GM19035 (cell line): ENCODE data around the gene ZNF692.
"Not testable (repeated sequence)": the region's sequence is repeated elsewhere in the genome, so short reads cannot be mapped to it uniquely, and the experiment has no call there.

Source experiments
- ATAC-seq: cut with Tn5 transposase; IDR thresholded peaks from one replicate; pipeline ENCODE4 v1.9.1; 2021; ENCODE audit not compliant: unreplicated experiment

ZNF692 gene

GRCh38 chr1:248811514-248812490 is 47.1 kb downstream of the ZNF692 start:
- no peak for ATAC-seq

- ATAC-seq, result no peak
Measured at GRCh38 chr1:248810727-248811513, 48.0 kb downstream of the ZNF692 start.

- ATAC-seq, result no peak
Measured at GRCh38 chr1:248810000-248810726, 48.7 kb downstream of the ZNF692 start.

GRCh38 chr1:248808876-248809275 is 50.0 kb downstream of the ZNF692 start:
- ATAC-seq, result no peak

- ATAC-seq, result peak; percentile 63
Measured at GRCh38 chr1:248807067-248807737, 51.7 kb downstream of the ZNF692 start.

GRCh38 chr1:248805876-248806275 is 53.0 kb downstream of the ZNF692 start:
- ATAC-seq, result no peak

- peak; percentile 87 for ATAC-seq
Measured at GRCh38 chr1:248804771-248805681, 53.9 kb downstream of the ZNF692 start.

GRCh38 chr1:248803501-248803900 is 55.4 kb downstream of the ZNF692 start:
- ATAC-seq, result not testable (repeated sequence)

GRCh38 chr1:248802454-248802853 is 56.4 kb downstream of the ZNF692 start:
- ATAC-seq, result no peak

GRCh38 chr1:248800459-248800858 is 58.4 kb downstream of the ZNF692 start:
- no peak for ATAC-seq
